H1 (cell line): ENCODE measurements around the gene RUSF1. TPM values are rescaled to one million over a fixed set of nuclear protein-coding genes. Genes with fewer than 3 reads are reported as not detected.
A peak's percentile ranks its signal among the peaks of the same experiment; 100 is the strongest.

Experiments used
- CTCF ChIA-PET: fragments of 300-600 bp; sonication (Branson Sonifier 250); formaldehyde crosslinking; loops from one replicate; lab custom pipeline; 2021; ENCODE audit not compliant: partially characterized antibody; lab: Charles Lee
- POLR2A ChIA-PET: fragments of 300-600 bp; sonication (Branson Sonifier 250); formaldehyde crosslinking; loops from one replicate; lab custom pipeline; 2021; ENCODE audit warnings: inconsistent platforms; ENCODE audit not compliant: partially characterized antibody; lab: Charles Lee
- DNase-seq, 2 experiments: peaks; one replicate each; pipeline versions ENCODE4 v3.0.0 to v3.0.0-alpha.2; 2010 to 2022; ENCODE audit warnings: low spot score in 2 of 2, low read depth in 1 of 2, mixed read lengths in 1 of 2
- FAIRE-seq: peaks from 2 replicates; lab custom pipeline; 2011; peaks lifted over from hg19 to GRCh38; lab: Jason Lieb, UNC
- H2AFZ ChIP-seq: 2 replicates; pipeline ENCODE4 v1.8.1; 2012; ENCODE audit warnings: low read length, inconsistent platforms
- H2AK5ac ChIP-seq: 2 replicates; pipeline ENCODE4 v1.6.1; 2013; ENCODE audit warnings: low read depth, low read length
- H2BK120ac ChIP-seq: replicated peaks from 2 replicates; pipeline ENCODE3; 2013; ENCODE audit warnings: low read depth, low read length, inconsistent platforms
- H2BK12ac ChIP-seq: 2 replicates; pipeline ENCODE4 v1.6.1; 2013; ENCODE audit warnings: low read depth, low read length
- H2BK15ac ChIP-seq: 2 replicates; pipeline ENCODE4 v1.6.1; 2013; ENCODE audit warnings: low read length
- H2BK20ac ChIP-seq: 2 replicates; pipeline ENCODE4 v1.6.1; 2013; ENCODE audit warnings: low read length
- H2BK5ac ChIP-seq: 2 replicates; pipeline ENCODE4 v1.6.1; 2013; ENCODE audit warnings: low read depth, low read length
- H3K14ac ChIP-seq: 2 replicates; pipeline ENCODE4 v1.6.1; 2013; ENCODE audit warnings: inconsistent platforms; ENCODE audit not compliant: insufficient read length
- H3K18ac ChIP-seq: 2 replicates; pipeline ENCODE4 v1.6.1; 2013; ENCODE audit warnings: low read length; ENCODE audit errors: extremely low read depth
- H3K23ac ChIP-seq: 2 replicates; pipeline ENCODE4 v1.6.1; 2013; ENCODE audit warnings: inconsistent platforms; ENCODE audit not compliant: insufficient read length
- H3K23me2 ChIP-seq: 2 replicates; pipeline ENCODE4 v1.6.1; 2013; ENCODE audit warnings: low read depth, low read length
- H3K27ac ChIP-seq: 2 replicates; pipeline ENCODE4 v1.6.1; 2011; ENCODE audit warnings: low read depth, low read length, inconsistent platforms
- H3K27me3 ChIP-seq, 4 experiments: replicated peaks in 1 of 4; 1 replicate in 1 of 4; 2 replicates in 3 of 4; pipeline versions ENCODE4 v1.6.1 to v1.8.1; 2011 to 2013; ENCODE audit warnings: low read length in 3 of 4, mild to moderate bottlenecking in 3 of 4, inconsistent platforms in 2 of 4, mixed read lengths in 2 of 4, moderate library complexity in 1 of 4; ENCODE audit not compliant: control insufficient read depth in 3 of 4, insufficient read depth in 3 of 4; ENCODE audit errors: extremely low read depth in 1 of 4
- H3K36me3 ChIP-seq, 4 experiments: 2 replicates each; pipeline versions ENCODE4 v1.6.1 to v1.8.1; 2011 to 2013; ENCODE audit warnings: mild to moderate bottlenecking in 4 of 4, low read length in 3 of 4, moderate library complexity in 2 of 4, control low read depth in 1 of 4, inconsistent platforms in 1 of 4; ENCODE audit not compliant: insufficient read depth in 4 of 4, control insufficient read depth in 2 of 4
- H3K4ac ChIP-seq: replicated peaks from 2 replicates; pipeline ENCODE3; 2013; ENCODE audit warnings: low read length, low read depth, mixed read lengths, inconsistent platforms; ENCODE audit not compliant: insufficient read length
- H3K4me1 ChIP-seq, 4 experiments: replicated peaks in 1 of 4; 1 replicate in 1 of 4; 2 replicates in 3 of 4; pipeline versions ENCODE4 v1.6.1 to v1.8.1; 2011 to 2013; ENCODE audit warnings: low read length in 3 of 4, inconsistent platforms in 2 of 4, mixed read lengths in 1 of 4; ENCODE audit not compliant: insufficient read depth in 4 of 4, control insufficient read depth in 3 of 4
- H3K4me2 ChIP-seq, 2 experiments: 2 replicates each; pipeline versions ENCODE4 v1.6.1 to v1.8.1; 2011 to 2013; ENCODE audit warnings: low read depth in 2 of 2, low read length in 2 of 2, control low read depth in 1 of 2, inconsistent platforms in 1 of 2, mild to moderate bottlenecking in 1 of 2; ENCODE audit not compliant: insufficient read depth in 1 of 2
- H3K4me3 ChIP-seq, 4 experiments: fragments of 200-600, 300-600 bp in 1 of 4; sonication (generic), shearing (Covaris generic), sonication (Bioruptor Twin) in 1 of 4; 2 replicates each; pipeline versions ENCODE4 v1.5.1 to v1.8.1; 2011 to 2016; ENCODE audit warnings: low read length in 4 of 4, low read depth in 3 of 4, control low read depth in 2 of 4, inconsistent platforms in 2 of 4, mild to moderate bottlenecking in 2 of 4, mixed read lengths in 1 of 4, moderate library complexity in 1 of 4; ENCODE audit not compliant: insufficient read depth in 2 of 4; ENCODE audit errors: extremely low read depth in 1 of 4
- H3K56ac ChIP-seq: replicated peaks from 2 replicates; pipeline ENCODE3; 2013; ENCODE audit warnings: low read depth, mild to moderate bottlenecking, mixed read lengths, low read length, inconsistent platforms; ENCODE audit not compliant: insufficient read length
- H3K79me1 ChIP-seq: 2 replicates; pipeline ENCODE4 v1.6.1; 2013; ENCODE audit warnings: low read depth, low read length, control low read depth
- H3K79me2 ChIP-seq, 2 experiments: 2 replicates each; pipeline versions ENCODE4 v1.6.1 to v1.8.1; 2012 to 2013; ENCODE audit warnings: low read length in 2 of 2, mild to moderate bottlenecking in 2 of 2, inconsistent platforms in 1 of 2; ENCODE audit not compliant: insufficient read depth in 2 of 2, control insufficient read depth in 1 of 2
- H3K9ac ChIP-seq, 4 experiments: replicated peaks in 1 of 4; 1 replicate in 1 of 4; 2 replicates in 3 of 4; pipeline versions ENCODE4 v1.6.1 to v1.8.1; 2011 to 2013; ENCODE audit warnings: low read depth in 3 of 4, low read length in 3 of 4, control low read depth in 2 of 4, mild to moderate bottlenecking in 2 of 4, moderate library complexity in 2 of 4, inconsistent platforms in 1 of 4; ENCODE audit errors: extremely low read depth in 1 of 4
- H3K9me3 ChIP-seq, 2 experiments: 2 replicates each; pipeline versions ENCODE4 v1.6.1 to v1.8.1; 2012 to 2013; ENCODE audit warnings: mild to moderate bottlenecking in 2 of 2, moderate library complexity in 2 of 2, control low read depth in 1 of 2, inconsistent platforms in 1 of 2, low read depth in 1 of 2, low read length in 1 of 2, mixed read lengths in 1 of 2; ENCODE audit not compliant: insufficient read depth in 2 of 2
- H4K20me1 ChIP-seq, 2 experiments: replicated peaks in 1 of 2; 2 replicates each; pipeline versions ENCODE3 to v1.8.1; 2011 to 2013; ENCODE audit warnings: inconsistent platforms in 2 of 2, low read length in 2 of 2, mild to moderate bottlenecking in 1 of 2; ENCODE audit not compliant: insufficient read depth in 2 of 2, control insufficient read depth in 1 of 2
- H4K5ac ChIP-seq: 2 replicates; pipeline ENCODE4 v1.6.1; 2013; ENCODE audit warnings: low read length, low read depth, mixed read lengths, inconsistent platforms; ENCODE audit not compliant: insufficient read length
- H4K8ac ChIP-seq: 2 replicates; pipeline ENCODE4 v1.8.0; 2013; ENCODE audit warnings: mild to moderate bottlenecking, moderate library complexity, low read length, inconsistent platforms; ENCODE audit not compliant: insufficient read depth; ENCODE audit errors: extremely low read depth
- H4K91ac ChIP-seq: replicated peaks from 2 replicates; pipeline ENCODE3; 2013; ENCODE audit warnings: low read length, mixed read lengths, inconsistent platforms; ENCODE audit not compliant: insufficient read length
- ASH2L ChIP-seq: fragments of 200-600, 300-600 bp; sonication (generic); IDR thresholded peaks from one replicate; pipeline ENCODE4 v1.7.1; 2017; ENCODE audit warnings: low read length
- CBX5 ChIP-seq: fragments of 300-800, 300-1000 bp; sonication (generic); IDR thresholded peaks from 2 replicates; pipeline ENCODE4 v1.7.1; 2016; ENCODE audit warnings: antibody characterized with exemption, low read length, low read depth
- CHD1 ChIP-seq: IDR thresholded peaks from 2 replicates; pipeline ENCODE4 v1.6.1; 2012; ENCODE audit warnings: low read depth, low read length, improper control_type of control experiment
- EP300 ChIP-seq, 2 experiments: IDR thresholded peaks; 1 replicate in 1 of 2; 2 replicates in 1 of 2; pipeline ENCODE4 v1.6.1; 2011 to 2012; ENCODE audit warnings: low read depth in 2 of 2, low read length in 2 of 2, mild to moderate bottlenecking in 2 of 2, borderline replicate concordance in 1 of 2, inconsistent platforms in 1 of 2, moderate library complexity in 1 of 2
- HDAC2 ChIP-seq, 2 experiments: fragments of 300-600 bp in 1 of 2; sonication (generic) in 1 of 2; IDR thresholded peaks; 2 replicates each; pipeline ENCODE4 v1.6.1; 2011 to 2012; ENCODE audit warnings: low read depth in 2 of 2, low read length in 2 of 2, mild to moderate bottlenecking in 2 of 2, moderate library complexity in 2 of 2, borderline replicate concordance in 1 of 2, inconsistent platforms in 1 of 2
- JUN ChIP-seq: IDR thresholded peaks from 2 replicates; pipeline ENCODE4 v1.6.1; 2011; ENCODE audit warnings: low read depth, mild to moderate bottlenecking, improper control_type of control experiment, low read length
- KDM1A ChIP-seq: fragments of 200-600, 300-600 bp; sonication (generic); IDR thresholded peaks from 2 replicates; pipeline ENCODE4 v1.7.1; 2016; ENCODE audit warnings: mild to moderate bottlenecking, low read length, borderline replicate concordance
- KDM4A ChIP-seq: IDR thresholded peaks from one replicate; pipeline ENCODE4 v1.7.1; 2012; ENCODE audit warnings: low read depth, mild to moderate bottlenecking, moderate library complexity, low read length, inconsistent platforms; ENCODE audit not compliant: severe bottlenecking
- NRF1 ChIP-seq: IDR thresholded peaks from 2 replicates; pipeline ENCODE4 v1.6.1; 2011; ENCODE audit warnings: mild to moderate bottlenecking, low read depth, low read length, improper control_type of control experiment
- SP2 ChIP-seq: IDR thresholded peaks from 2 replicates; pipeline ENCODE4 v1.6.1; 2012; ENCODE audit warnings: mild to moderate bottlenecking, low read length, inconsistent platforms
- SUZ12 ChIP-seq: fragments of 200-600 bp; sonication (generic); IDR thresholded peaks from 2 replicates; pipeline ENCODE4 v1.6.1; 2012; ENCODE audit warnings: mild to moderate bottlenecking, inconsistent platforms, low read length, moderate library complexity, mixed read lengths
- ZNF274 ChIP-seq: IDR thresholded peaks from 2 replicates; pipeline ENCODE4 v1.7.0; 2012; ENCODE audit warnings: low read length, borderline replicate concordance; ENCODE audit errors: extremely low read depth
- whole genome bisulfite sequencing, 2 experiments: shearing (Covaris generic) in 1 of 2; methylation state at CpG; one replicate each; pipeline versions ENCODE4 v1.1.6 to v1.1.7; 2013 to 2015; ENCODE audit warnings: low lambda C conversion rate in 2 of 2, mixed read lengths in 2 of 2, inconsistent platforms in 1 of 2, low coverage in 1 of 2, missing lambda C conversion rate in 1 of 2; ENCODE audit not compliant: insufficient replicate concordance in 2 of 2, insufficient coverage in 1 of 2, insufficient read length in 1 of 2; ENCODE audit errors: extremely low coverage in 1 of 2, missing lambda C conversion rate in 1 of 2; 5-methylcytosine and 5-hydroxymethylcytosine counted together
- polyA plus RNA-seq, 7 experiments: library from polyadenylated mRNA; depleted of rRNA in 3 of 7; stranded (reverse) in 5 of 7; unstranded in 2 of 7; fragments of >200 nt in 5 of 7; fragments of 200-250 nt in 2 of 7; gene quantifications; 1 replicate in 5 of 7; 2 replicates in 1 of 7; 4 replicates in 1 of 7; pipeline versions ENCODE4 v1.2.1 to v1.2.3, GENCODE V29; 2011 to 2013; ENCODE audit warnings: missing spikeins in 2 of 7, mixed read lengths in 2 of 7
- total RNA-seq: library from RNA; stranded (reverse); fragmentation: NEBNext Ultra II Directional; extraction: Animal tissue kit (Norgen Biotek cat#: 25700); gene quantifications from 2 replicates; pipeline ENCODE4 v1.2.1, GENCODE V29; 2021
- TF ChIP-seq, protein P1 (sequence below): IDR thresholded peaks from 2 replicates; pipeline ENCODE4 v1.6.1; 2012; ENCODE audit warnings: inconsistent platforms

Gene RUSF1
- total and polyA plus RNA-seq, 2 of the 8 experiments (the other 6 are each of a cell fraction or from before 2014, with no cell fraction given), result 22.5 to 33.7 TPM

DNA sequence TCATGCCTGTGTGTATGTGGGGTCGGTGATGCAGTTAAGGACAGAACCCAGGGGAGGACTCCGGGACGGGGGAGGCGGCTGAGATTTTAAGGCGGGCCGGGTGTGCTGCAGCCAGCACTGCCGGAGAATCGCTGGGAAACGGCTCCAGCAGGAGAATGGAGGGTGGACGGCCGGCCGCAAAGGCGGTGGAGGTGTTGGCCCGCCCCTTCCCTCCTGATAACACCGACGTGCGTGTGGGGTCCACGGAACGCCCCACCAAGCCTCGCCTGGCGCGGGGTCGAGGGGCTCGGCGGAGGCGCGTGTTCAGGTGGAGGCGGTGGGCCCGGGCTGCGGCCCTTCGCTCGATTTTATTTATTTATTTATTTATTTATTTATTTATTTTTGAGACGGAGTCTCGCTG, 66.2 kb downstream of the RUSF1 start:
- no peak for FAIRE-seq
- no peak overlapping the region for H2AK5ac ChIP-seq
- no peak for TF ChIP-seq HDAC2 (IDR thresholded peaks at IDR 0.05; ENCODE audit: borderline replicate concordance in 1 of 2, low read depth in 2 of 2, low read length in 2 of 2)
- no peak for TF ChIP-seq KDM4A
- no peak for TF ChIP-seq CHD1
- TF ChIP-seq SP2, result no peak
- TF ChIP-seq KDM1A, result no peak
- no peak for TF ChIP-seq JUN
- no peak for TF ChIP-seq SUZ12
- no peak for TF ChIP-seq ZNF274
- TF ChIP-seq CBX5, result no peak
- TF ChIP-seq, protein P1, sequence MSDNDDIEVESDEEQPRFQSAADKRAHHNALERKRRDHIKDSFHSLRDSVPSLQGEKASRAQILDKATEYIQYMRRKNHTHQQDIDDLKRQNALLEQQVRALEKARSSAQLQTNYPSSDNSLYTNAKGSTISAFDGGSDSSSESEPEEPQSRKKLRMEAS, result no peak
- no peak for TF ChIP-seq NRF1
- no peak for TF ChIP-seq ASH2L
- no peak for TF ChIP-seq EP300 (IDR thresholded peaks at IDR 0.05; ENCODE audit: borderline replicate concordance in 1 of 2, low read depth in 2 of 2, low read length in 2 of 2)

More for the DNA sequence above, 66.2 kb downstream of the RUSF1 start:
- DNase-seq, result no peak
- no peak overlapping the region for H2BK120ac ChIP-seq
- H3K23me2 ChIP-seq, result no peaks in the 10 kb centered on the region; the same call in 1 of the 2 replicates
- H2BK20ac ChIP-seq, result no peak overlapping the region
- H4K91ac ChIP-seq, result no peak overlapping the region
- peak overlapping the region in 1 of 4 experiments; percentile 69; a peak in 1 of 8 replicates for H3K4me3 ChIP-seq
- H2BK5ac ChIP-seq, result no peak overlapping the region
- H3K18ac ChIP-seq, result no peak overlapping the region
- H3K9ac ChIP-seq, result no peak overlapping the region
- no peak overlapping the region for H4K5ac ChIP-seq
- H2AFZ ChIP-seq, result no peak overlapping the region
- H3K27ac ChIP-seq, result no peak overlapping the region
- H2BK12ac ChIP-seq, result no peak overlapping the region
- no peaks in the 10 kb centered on the region for H3K9me3 ChIP-seq
- 94% methylated on average over 31 of the region's 34 CpGs; no CpG with 5 or more reads in 1 of the 2 experiments for WGBS, 2 experiments
- no peak overlapping the region for H3K14ac ChIP-seq
- H3K4me1 ChIP-seq, result no peaks in the 10 kb centered on the region
- 0 out of 4 replicates have a peak overlapping the region, but pooled peaks have one; percentile 7 to 13 for H3K4me2 ChIP-seq
- H3K56ac ChIP-seq, result no peak overlapping the region
- no peaks in the 10 kb centered on the region for H3K36me3 ChIP-seq
- H3K4ac ChIP-seq, result no peak overlapping the region
- H4K20me1 ChIP-seq, result no peaks in the 10 kb centered on the region
- ChIA-PET CTCF (interaction anchor here (0.6 to 6.5 kb wide), 13 partner anchors 10 to 241 kb away, joined by 3 to 36 read pairs (median 4); partner anchors contain the start of genes COX6A2 and PYCARD), POLR2A (interaction anchor here (0.8 to 1.7 kb wide), 7 partner anchors 10 to 261 kb away, joined by 3 to 8 read pairs (median 4); partner anchors contain the start of gene RUSF1)
- 0 out of 2 replicates have a peak overlapping the region, but pooled peaks have one; percentile 57 for H4K8ac ChIP-seq
- H2BK15ac ChIP-seq, result no peak overlapping the region
- H3K27me3 ChIP-seq, result peaks cover 0 to 2% (median 0%) of the 10 kb centered on the region in 4 experiments; a peak in 1 of 7 replicates
- no peaks in the 10 kb centered on the region for H3K79me1 ChIP-seq
- no peaks in the 10 kb centered on the region for H3K79me2 ChIP-seq
- no peak overlapping the region for H3K23ac ChIP-seq
